HG03095 (cell line): ENCODE measurements around the gene IL4R.
"Not testable (repeated sequence)": the region's sequence is repeated elsewhere in the genome, so short reads cannot be mapped to it uniquely, and the experiment has no call there.

Experiments
- ATAC-seq: cut with Tn5 transposase; IDR thresholded peaks from one replicate; pipeline ENCODE4 v1.9.1; 2021; ENCODE audit warnings: moderate library complexity; ENCODE audit not compliant: unreplicated experiment

The IL4R gene

GRCh38 chr16:27313422-27314160, at the start of gene IL4R:
Gene IL4R (plus strand): TSS chr16:27313974. CDS start chr16:27340204, 26,230 bp downstream.
- peak; percentile 46 for ATAC-seq

GRCh38 chr16:27264151-27264550, 49.6 kb upstream of the IL4R start:
- ATAC-seq: no peak

- ATAC-seq: no peak
Observed at GRCh38 chr16:27265982-27266381, 47.8 kb upstream of the IL4R start.

GRCh38 chr16:27267037-27267677, 46.6 kb upstream of the IL4R start:
- no peak for ATAC-seq

- ATAC-seq: peak; percentile 94
Observed at GRCh38 chr16:27268376-27269299, 45.1 kb upstream of the IL4R start, which contains the start of gene NSMCE1. Gene NSMCE1 (minus strand): TSS chr16:27268772. CDS start chr16:27257570, 11,202 bp downstream.

- ATAC-seq: no peak
Observed at GRCh38 chr16:27269300-27270150, 44.2 kb upstream of the IL4R start.

- no peak for ATAC-seq
Observed at GRCh38 chr16:27270349-27270748, 43.4 kb upstream of the IL4R start.

GRCh38 chr16:27272076-27272475, 41.7 kb upstream of the IL4R start:
- ATAC-seq: no peak

GRCh38 chr16:27272697-27273096, 41.1 kb upstream of the IL4R start:
- ATAC-seq: not testable (repeated sequence)

GRCh38 chr16:27273330-27273669, 40.5 kb upstream of the IL4R start:
- no peak for ATAC-seq

GRCh38 chr16:27273670-27274423, 39.9 kb upstream of the IL4R start:
- no peak for ATAC-seq

GRCh38 chr16:27274424-27274874, 39.3 kb upstream of the IL4R start:
- ATAC-seq: not testable (repeated sequence)

- no peak for ATAC-seq
Observed at GRCh38 chr16:27275394-27275793, 38.4 kb upstream of the IL4R start.

GRCh38 chr16:27281243-27281642, 32.5 kb upstream of the IL4R start:
- no peak for ATAC-seq

GRCh38 chr16:27284865-27285675, 28.7 kb upstream of the IL4R start:
- ATAC-seq: no peak

GRCh38 chr16:27285676-27286196, 28.0 kb upstream of the IL4R start:
- ATAC-seq: no peak

- ATAC-seq: no peak
Observed at GRCh38 chr16:27286451-27286850, 27.3 kb upstream of the IL4R start.

- ATAC-seq: no peak
Observed at GRCh38 chr16:27287051-27287811, 26.5 kb upstream of the IL4R start.
